ENCODE results near the gene SHISA6. TPM values are rescaled to one million over a fixed set of nuclear protein-coding genes. Genes with fewer than 3 reads are reported as not detected.
"Not testable (repeated sequence)": the region's sequence is repeated elsewhere in the genome, so short reads cannot be mapped to it uniquely, and the experiment has no call there.

The SHISA6 gene
- total RNA-seq, 1 experiment from 2014 or later: not detected

DNA sequence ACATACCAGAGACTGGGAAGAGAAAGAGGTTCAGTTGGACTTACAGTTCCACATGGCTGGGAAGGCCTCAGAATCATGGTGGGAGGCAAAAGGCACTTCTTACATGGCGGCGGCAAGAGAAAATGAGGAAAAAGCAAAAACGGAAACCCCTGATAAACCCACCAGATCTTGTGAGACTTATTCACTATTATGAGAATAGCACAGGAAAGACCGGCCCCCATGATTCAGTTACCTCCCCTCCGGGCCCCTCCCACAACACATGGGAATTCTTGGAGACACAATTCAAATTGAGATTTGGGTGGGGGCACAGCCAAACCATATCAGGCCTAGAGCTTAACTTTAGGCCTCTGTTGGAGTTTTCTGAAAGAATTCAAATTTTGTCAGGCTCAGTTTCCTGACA is 60.9 kb downstream of the SHISA6 start:
- not testable (repeated sequence) for DNase-seq (ENCODE audit: extremely low read depth, low read depth)

GRCh38 chr17:11302401-11303186 is 61.6 kb downstream of the SHISA6 start:
- DNase-seq (ENCODE audit: extremely low read depth, low read depth): no peak

GRCh38 chr17:11303773-11304394 is 62.9 kb downstream of the SHISA6 start:
- no peak for DNase-seq (ENCODE audit: extremely low read depth, low read depth)

- no peak for DNase-seq (ENCODE audit: extremely low read depth, low read depth)
These were observed 63.6 kb downstream of the SHISA6 start for GRCh38 chr17:11304568-11304967.

DNA sequence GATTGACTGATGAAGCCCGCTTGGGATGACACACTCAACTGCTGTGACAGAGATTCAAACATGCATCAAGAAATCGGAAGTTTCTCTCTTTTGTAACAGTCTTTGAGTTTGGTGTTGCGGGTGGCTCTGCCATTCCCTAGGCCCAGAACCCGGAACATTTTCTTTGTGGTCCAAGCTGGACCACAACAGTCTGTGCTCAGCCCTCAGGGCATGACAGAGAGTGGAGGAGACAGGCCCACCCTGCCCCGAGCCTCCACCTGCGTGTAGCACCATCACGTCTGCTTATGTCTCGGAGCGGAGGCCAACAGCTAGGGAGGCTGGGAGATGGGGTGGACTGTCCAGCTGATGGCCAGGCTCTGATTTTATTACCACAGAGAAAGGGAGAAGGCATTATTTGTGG is 64.5 kb downstream of the SHISA6 start:
- no peak for DNase-seq (ENCODE audit: extremely low read depth, low read depth)

GRCh38 chr17:11308531-11308930 is 67.5 kb downstream of the SHISA6 start:
- no peak for DNase-seq (ENCODE audit: extremely low read depth, low read depth)

- DNase-seq (ENCODE audit: extremely low read depth, low read depth): no peak
These were observed 68.0 kb downstream of the SHISA6 start for GRCh38 chr17:11309033-11309432.

- DNase-seq (ENCODE audit: extremely low read depth, low read depth): no peak
These were observed 68.8 kb downstream of the SHISA6 start for GRCh38 chr17:11309850-11310249.

DNA sequence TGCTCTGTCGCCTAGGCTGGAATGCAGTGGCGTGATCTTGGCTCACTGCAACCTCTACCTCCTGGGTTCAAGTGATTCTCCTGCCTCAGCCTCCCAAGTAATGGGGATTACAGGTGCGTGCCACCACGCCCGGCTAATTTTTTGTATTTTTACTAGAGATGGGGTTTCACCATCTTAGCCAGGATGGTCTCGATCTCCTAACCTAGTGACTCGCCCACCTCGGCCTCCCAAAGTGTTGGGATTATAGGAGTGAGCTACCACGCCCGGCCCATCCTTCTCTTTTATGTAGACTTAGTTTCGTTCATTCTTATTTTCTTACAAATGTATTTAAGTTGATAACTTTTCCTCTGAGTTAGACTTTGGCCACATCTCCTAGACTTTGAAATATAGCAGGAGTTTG is 75.4 kb downstream of the SHISA6 start:
- not testable (repeated sequence) for DNase-seq (ENCODE audit: extremely low read depth, low read depth)

DNA sequence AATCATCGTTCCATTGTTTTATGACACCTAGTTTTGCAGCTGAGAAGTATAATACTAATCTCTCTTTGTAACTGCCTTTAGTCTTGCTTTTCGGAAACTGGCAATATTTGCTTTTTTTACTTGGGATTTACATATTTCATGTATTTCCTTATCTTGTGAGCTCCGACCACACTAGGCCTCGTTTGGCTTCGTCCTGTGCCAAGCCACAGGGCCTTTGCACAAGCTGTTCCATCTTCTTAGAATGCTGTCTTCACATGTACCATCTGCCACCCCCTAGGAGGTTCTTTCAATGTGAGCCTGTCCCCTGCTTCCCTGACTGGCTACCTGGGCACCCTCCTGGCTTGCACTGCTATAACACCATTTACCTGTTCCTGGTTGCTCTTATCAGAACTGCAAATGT is 77.2 kb downstream of the SHISA6 start:
- DNase-seq (ENCODE audit: extremely low read depth, low read depth): no peak

DNA sequence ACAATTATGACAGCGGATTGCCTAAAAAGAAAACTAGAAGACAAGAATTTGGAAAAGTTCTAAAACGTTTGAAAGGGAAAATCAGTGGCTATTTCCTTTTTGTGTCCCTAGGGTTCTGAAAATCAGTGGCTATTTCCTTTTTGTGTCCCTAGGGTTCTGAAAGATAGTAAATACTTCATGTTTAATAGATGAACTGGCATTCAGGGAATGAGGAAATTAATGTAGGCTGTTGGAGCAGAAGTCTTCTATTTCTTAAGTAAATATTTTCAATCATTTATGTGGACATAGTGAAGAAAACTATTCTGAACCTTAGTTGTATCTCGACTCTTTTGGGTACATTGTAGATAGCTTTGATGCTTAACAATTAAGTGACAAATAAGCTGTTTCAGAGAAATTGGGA is 78.9 kb downstream of the SHISA6 start:
- no peak for DNase-seq (ENCODE audit: extremely low read depth, low read depth)

DNA sequence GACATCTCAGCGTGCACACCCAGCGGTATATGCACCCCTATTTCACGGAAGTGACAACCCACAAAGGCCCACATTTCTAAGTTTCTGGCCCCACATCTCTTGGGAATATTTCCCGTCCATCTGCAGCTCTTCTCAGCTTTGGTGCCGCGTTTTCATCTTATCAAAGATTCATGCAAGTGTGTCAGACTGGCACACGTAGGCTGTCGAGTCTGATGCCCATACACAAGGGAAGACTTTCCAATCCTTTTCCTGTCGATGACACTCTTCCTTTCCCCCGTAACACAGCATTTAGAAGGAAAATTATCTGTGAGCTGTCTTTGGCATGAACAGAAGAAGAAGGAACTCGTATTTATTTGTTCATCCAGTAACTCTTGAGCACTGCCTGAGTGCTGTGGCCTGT is 83.0 kb downstream of the SHISA6 start:
- no peak for DNase-seq (ENCODE audit: extremely low read depth, low read depth)

- DNase-seq (ENCODE audit: extremely low read depth, low read depth): no peak
These were observed 83.9 kb downstream of the SHISA6 start for GRCh38 chr17:11324846-11325420.

- no peak for DNase-seq (ENCODE audit: extremely low read depth, low read depth)
These were observed 85.5 kb downstream of the SHISA6 start for GRCh38 chr17:11326492-11326891.

- DNase-seq (ENCODE audit: extremely low read depth, low read depth): no peak
These were observed 87.8 kb downstream of the SHISA6 start for GRCh38 chr17:11328770-11329169.

- no peak for DNase-seq (ENCODE audit: extremely low read depth, low read depth)
These were observed 89.0 kb downstream of the SHISA6 start for GRCh38 chr17:11330006-11330405.

- no peak for DNase-seq (ENCODE audit: extremely low read depth, low read depth)
These were observed 89.8 kb downstream of the SHISA6 start for GRCh38 chr17:11330826-11331225.

DNA sequence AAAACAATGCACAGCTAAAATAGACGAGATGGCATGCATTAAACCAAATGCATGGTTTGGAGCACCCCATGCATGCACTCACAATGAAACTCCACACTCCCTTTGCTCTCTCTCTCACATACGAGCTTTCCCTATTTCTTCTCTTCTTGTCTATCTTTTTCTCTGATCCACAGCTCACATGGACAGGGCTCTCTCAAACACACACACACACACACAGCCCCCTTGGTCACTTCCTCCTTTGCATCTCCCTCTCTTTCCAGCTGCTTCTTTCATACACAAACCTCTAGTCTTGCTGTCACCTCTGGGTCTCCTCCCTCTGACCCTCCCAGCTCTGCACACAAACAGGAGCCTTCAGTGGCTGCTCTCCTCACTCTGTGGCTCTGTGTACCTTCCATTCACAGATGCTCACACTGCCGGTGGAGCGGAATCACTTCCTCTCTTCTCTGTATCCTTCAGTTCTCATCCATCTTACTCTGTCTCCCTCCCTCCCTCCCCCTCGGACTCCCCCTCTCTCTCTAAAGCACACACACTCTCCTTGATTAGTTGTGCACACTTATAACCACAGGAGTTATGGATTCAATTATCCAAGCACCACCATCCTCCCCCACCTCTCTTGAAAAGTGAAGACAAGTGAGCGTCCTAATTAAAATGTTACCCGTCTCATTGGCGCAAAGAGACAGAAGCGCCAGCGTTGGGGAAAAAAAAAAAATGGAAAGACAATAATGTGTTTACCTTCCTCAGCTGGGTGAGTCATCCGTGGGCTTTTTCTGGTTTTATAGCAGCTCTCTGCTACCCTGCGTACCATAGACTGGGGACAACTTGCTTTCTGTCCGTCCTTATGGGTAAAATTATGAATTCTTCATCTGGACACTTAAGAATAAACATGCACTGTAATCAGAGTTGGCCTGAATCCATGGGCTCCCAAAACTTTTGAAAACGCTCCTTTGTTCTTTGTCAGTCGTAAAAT is 90.8 kb downstream of the SHISA6 start:
- DNase-seq (ENCODE audit: extremely low read depth, low read depth): no peak

- no peak for DNase-seq (ENCODE audit: extremely low read depth, low read depth)
These were observed 91.7 kb downstream of the SHISA6 start for GRCh38 chr17:11332706-11333105.

DNA sequence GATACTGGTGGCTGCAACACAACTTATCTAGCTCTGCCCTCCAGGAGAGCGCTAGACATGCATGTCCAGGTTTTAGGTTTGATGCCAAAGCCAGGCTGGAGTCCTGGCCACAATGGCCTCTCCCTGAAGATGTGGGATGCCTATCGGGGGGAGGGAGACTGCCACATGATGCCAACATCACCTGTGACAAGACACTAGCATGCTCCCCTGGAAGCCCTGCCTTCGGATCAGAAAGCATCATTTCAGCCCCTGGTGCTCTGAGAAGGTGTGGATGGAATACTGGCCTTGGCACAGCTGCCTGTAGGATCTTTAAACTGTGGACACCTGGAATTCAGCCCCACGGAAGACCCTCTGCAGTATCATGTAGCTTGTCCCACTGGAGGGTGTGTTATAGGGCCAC is 93.5 kb downstream of the SHISA6 start:
- DNase-seq (ENCODE audit: extremely low read depth, low read depth): no peak

GRCh38 chr17:11336290-11336689 is 95.3 kb downstream of the SHISA6 start:
- DNase-seq (ENCODE audit: extremely low read depth, low read depth): no peak

All from NCI-H460 (cell line).